22Rv1 (cell line): Measurements from ENCODE around the gene COMT.

Source experiments
- H3K27ac ChIP-seq: fragments of 450-650 bp; 2 replicates; pipeline ENCODE4 v1.5.1; 2017
- CTCF ChIP-seq: fragments of 450-650 bp; IDR thresholded peaks from 2 replicates; pipeline ENCODE4 v1.5.1; 2017; ENCODE audit warnings: mild to moderate bottlenecking
- ZFX ChIP-seq: fragments of 450-650 bp; IDR thresholded peaks from 2 replicates; pipeline ENCODE4 v1.6.1; 2017; ENCODE audit warnings: antibody characterized with exemption, borderline replicate concordance

The COMT gene

GRCh38 chr22:19933341-19934241 lies 8.0 kb upstream of the COMT start:
- peak overlapping the region; percentile 60; the same call in 1 of the 2 replicates for H3K27ac ChIP-seq
- TF ChIP-seq ZFX = no peak
- TF ChIP-seq CTCF = no peak

- H3K27ac ChIP-seq = peak overlapping the region; percentile 60
Measured at GRCh38 chr22:19935123-19935718, 6.4 kb upstream of the COMT start.

- peak overlapping the region; percentile 94 for H3K27ac ChIP-seq
- TF ChIP-seq CTCF (no peak), ZFX (no peak)
Measured at GRCh38 chr22:19936513-19936912, 5.1 kb upstream of the COMT start.

- TF ChIP-seq CTCF (no peak), ZFX (no peak)
- peak overlapping the region; percentile 94 for H3K27ac ChIP-seq
Measured at GRCh38 chr22:19937616-19938473, 3.7 kb upstream of the COMT start.

GRCh38 chr22:19940536-19941364 lies 822 bp upstream of the COMT start:
- TF ChIP-seq CTCF (no peak), ZFX (no peak)
- peak overlapping the region; percentile 79 for H3K27ac ChIP-seq

- TF ChIP-seq CTCF = no peak
- H3K27ac ChIP-seq = peak overlapping the region; percentile 79
Measured at GRCh38 chr22:19942157-19943081, 847 bp downstream of the COMT start.
